A549 treated with Hydrocortisone at 1 μM for 4 hours (cell line): ENCODE measurements around the gene MAGEA9. TPM values are rescaled to one million over a fixed set of nuclear protein-coding genes. Genes with fewer than 3 reads are reported as not detected.

Experiments used
- total RNA-seq: library from RNA; stranded (reverse); fragments of 200-300 nt; extraction: Qiagen RNA extraction; gene quantifications from 5 replicates; pipeline ENCODE4 v1.2.3, GENCODE V29; 2022

The MAGEA9 gene, protein sequence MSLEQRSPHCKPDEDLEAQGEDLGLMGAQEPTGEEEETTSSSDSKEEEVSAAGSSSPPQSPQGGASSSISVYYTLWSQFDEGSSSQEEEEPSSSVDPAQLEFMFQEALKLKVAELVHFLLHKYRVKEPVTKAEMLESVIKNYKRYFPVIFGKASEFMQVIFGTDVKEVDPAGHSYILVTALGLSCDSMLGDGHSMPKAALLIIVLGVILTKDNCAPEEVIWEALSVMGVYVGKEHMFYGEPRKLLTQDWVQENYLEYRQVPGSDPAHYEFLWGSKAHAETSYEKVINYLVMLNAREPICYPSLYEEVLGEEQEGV
- total RNA-seq, result not detected in 5 replicates

DNA sequence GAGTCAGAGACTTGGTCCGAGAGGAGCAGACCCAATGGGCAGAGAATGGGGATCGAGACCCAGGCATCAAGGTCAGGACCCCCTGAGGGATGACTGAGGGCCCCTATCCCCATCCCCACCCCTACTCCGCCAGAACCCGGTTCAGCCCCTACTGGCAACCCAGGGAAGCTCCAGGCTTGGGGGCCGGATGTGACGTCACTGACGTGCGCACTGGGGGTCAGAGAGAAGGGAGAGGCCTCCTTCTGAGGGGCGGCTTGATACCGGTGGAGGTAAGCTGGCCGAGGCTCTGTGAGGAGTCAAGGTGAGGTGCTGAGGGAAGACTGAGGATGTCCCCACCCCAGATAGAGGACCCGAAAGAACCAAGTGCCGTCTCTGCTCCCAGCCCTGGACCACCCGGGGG lies at the start of gene MAGEA9:
Gene MAGEA9, plus strand, starts transcription at position 204 of the 400 bp plus-strand sequence. CDS start 4,281 bp downstream, outside the sequence.

DNA sequence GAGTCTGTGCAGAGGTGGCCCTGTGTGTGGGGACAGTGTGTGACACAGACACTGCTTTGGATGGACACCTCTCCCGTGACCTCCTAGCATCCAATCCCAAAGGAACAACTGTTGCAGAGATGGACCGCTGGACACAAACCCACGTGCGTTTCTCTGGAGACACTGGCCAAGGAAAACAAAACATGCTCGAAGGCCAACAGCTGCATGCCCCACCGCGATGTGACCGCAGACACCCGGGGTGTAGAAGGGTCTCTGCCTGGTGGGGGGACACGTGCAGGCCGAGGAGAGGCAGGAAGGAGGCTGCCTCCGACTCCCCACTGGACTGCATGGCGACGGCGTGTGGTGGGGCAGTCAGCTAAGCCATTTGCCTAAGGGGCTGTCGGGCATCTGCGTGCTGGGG lies 8.0 kb upstream of the MAGEA9 start, which contains the start of gene HSFX1:
Gene HSFX1, plus strand, starts transcription at position 301 of the 400 bp plus-strand sequence. CDS start 614 bp downstream, outside the sequence.

Other genes with a start within 250 kb of the MAGEA9 start
- gene EOLA1, start 240.9 kb upstream of the MAGEA9 start, total RNA-seq, result 19.1 to 22.1 TPM (median 20.9 TPM) in 5 replicates
- gene HSFX3, start 232.0 kb upstream of the MAGEA9 start, total RNA-seq, result not detected in 5 replicates
- not detected in 5 replicates for gene MAGEA9B, start 194.5 kb upstream of the MAGEA9 start, total RNA-seq
- 0.08 to 0.24 TPM (median 0.14 TPM) in 4 of 5 replicates, not detected in the other for gene HSFX2, start 186.6 kb upstream of the MAGEA9 start, total RNA-seq
- 23.1 to 29.7 TPM (median 28.2 TPM) in 5 replicates for gene TMEM185A, start 150.1 kb upstream of the MAGEA9 start, total RNA-seq
- gene MAGEA11, start 69.9 kb upstream of the MAGEA9 start, total RNA-seq, result 0.06 TPM in 1 of 5 replicates, not detected in the others
- gene HSFX1, start 7.9 kb upstream of the MAGEA9 start, total RNA-seq, result 0.13 to 0.35 TPM (median 0.31 TPM) in 5 replicates
- not detected in 5 replicates for gene MAGEA8, start 99.3 kb downstream of the MAGEA9 start, total RNA-seq
- gene HSFX4, start 147.6 kb downstream of the MAGEA9 start, total RNA-seq, result 0.09 TPM in 1 of 5 replicates, not detected in the others
- gene EOLA2, start 156.6 kb downstream of the MAGEA9 start, total RNA-seq, result 55.1 to 63.3 TPM (median 62.4 TPM) in 5 replicates